B cell (primary cell): ENCODE results near the gene MAN1A1. TPM values are rescaled to one million over a fixed set of nuclear protein-coding genes. Genes with fewer than 3 reads are reported as not detected.

Source experiments
- ATAC-seq: fragments of 200-7000 bp; cut with Tn5 transposase; one replicate; pipeline ENCODE4 v1.10.0; 2021; ENCODE audit warnings: low read depth, mild to moderate bottlenecking, moderate number of reproducible peaks, moderate library complexity
- CTCF ChIA-PET: fragments of 350-600 bp; sonication (Branson Sonifier 250); formaldehyde crosslinking; loops from one replicate; lab custom pipeline; 2021; ENCODE audit warnings: antibody characterized with exemption, inconsistent platforms; lab: Charles Lee
- POLR2A ChIA-PET: fragments of 350-600 bp; sonication (Branson Sonifier 250); formaldehyde crosslinking; loops from one replicate; lab custom pipeline; 2021; ENCODE audit warnings: antibody characterized with exemption; lab: Charles Lee
- DNase-seq: peaks from one replicate; pipeline ENCODE4 v3.0.0; 2013
- H2AFZ ChIP-seq: 2 replicates; pipeline ENCODE4 v1.6.1; 2012; ENCODE audit warnings: mild to moderate bottlenecking, low read depth, low read length; ENCODE audit not compliant: insufficient read depth, poor library complexity, severe bottlenecking
- H3K27ac ChIP-seq, 2 donors: 1 replicate in 1 of 2; 2 replicates in 1 of 2; pipeline ENCODE4 v1.5.1; 2012 to 2013; ENCODE audit warnings: low read length in 2 of 2, mild to moderate bottlenecking in 2 of 2, moderate library complexity in 1 of 2
- H3K27me3 ChIP-seq, 4 experiments: fragments of 200-600 bp in 1 of 4; sonication (generic) in 1 of 4; replicated peaks in 1 of 4; 1 replicate in 2 of 4; 2 replicates in 2 of 4; pipeline versions ENCODE4 v1.6.1 to v1.7.0; 2013 to 2016; ENCODE audit warnings: low read length in 3 of 4, mild to moderate bottlenecking in 2 of 4, mixed read lengths in 1 of 4, moderate library complexity in 1 of 4; ENCODE audit not compliant: insufficient read depth in 4 of 4, control insufficient read depth in 3 of 4; ENCODE audit errors: control extremely low read depth in 1 of 4
- H3K36me3 ChIP-seq, 2 experiments: replicated peaks in 1 of 2; 1 replicate in 1 of 2; 2 replicates in 1 of 2; pipeline versions ENCODE4 v1.6.1 to v1.7.1; 2013; ENCODE audit warnings: low read length in 1 of 2; ENCODE audit not compliant: insufficient read depth in 2 of 2, control insufficient read depth in 1 of 2; ENCODE audit errors: control extremely low read depth in 1 of 2, extremely low read depth in 1 of 2
- H3K4me1 ChIP-seq, 2 donors: fragments of 200-600 bp in 1 of 2; sonication (generic) in 1 of 2; 1 replicate in 1 of 2; 2 replicates in 1 of 2; pipeline versions ENCODE4 v1.5.1 to v1.6.1; 2013 to 2017; ENCODE audit warnings: low read length in 2 of 2; ENCODE audit not compliant: control insufficient read depth in 2 of 2, insufficient read depth in 2 of 2
- H3K4me2 ChIP-seq: replicated peaks from 2 replicates; pipeline ENCODE3; 2012; ENCODE audit warnings: mild to moderate bottlenecking, low read depth, low read length; ENCODE audit not compliant: poor library complexity, severe bottlenecking
- H3K4me3 ChIP-seq, 5 experiments: fragments of 200-600 bp in 1 of 5; sonication (generic) in 1 of 5; 1 replicate in 3 of 5; 2 replicates in 2 of 5; pipeline versions ENCODE4 v1.5.1 to v1.7.0; 2011 to 2016; ENCODE audit warnings: low read length in 4 of 5, mild to moderate bottlenecking in 4 of 5, low read depth in 2 of 5, control low read depth in 1 of 5, moderate library complexity in 1 of 5; ENCODE audit not compliant: insufficient read depth in 1 of 5; ENCODE audit errors: control extremely low read depth in 1 of 5, extremely low read depth in 1 of 5
- H3K79me2 ChIP-seq: fragments of 200-600 bp; sonication (generic); one replicate; pipeline ENCODE4 v1.6.0; 2016; ENCODE audit warnings: low read length; ENCODE audit not compliant: control insufficient read depth, insufficient read depth
- H3K9ac ChIP-seq: fragments of 200-600 bp; sonication (generic); 2 replicates; pipeline ENCODE4 v1.6.1; 2017; ENCODE audit warnings: mild to moderate bottlenecking, low read length, moderate library complexity
- H3K9me3 ChIP-seq, 3 donors: one replicate each; pipeline versions ENCODE4 v1.6.1 to v1.7.1; 2013; ENCODE audit warnings: low read length in 2 of 3; ENCODE audit not compliant: control insufficient read depth in 2 of 3, insufficient read depth in 1 of 3; ENCODE audit errors: control extremely low read depth in 1 of 3
- H4K20me1 ChIP-seq: 2 replicates; pipeline ENCODE4 v1.6.0; 2012; ENCODE audit warnings: mild to moderate bottlenecking, low read length; ENCODE audit not compliant: insufficient read depth, control insufficient read depth, poor library complexity, severe bottlenecking
- H3K27ac Mint-ChIP-seq: one replicate; pipeline ENCODE4 v1.8.0; 2021; ENCODE audit warnings: mixed read lengths
- H3K27me3 Mint-ChIP-seq: one replicate; pipeline ENCODE4 v1.8.0; 2021; ENCODE audit warnings: mixed read lengths
- H3K4me1 Mint-ChIP-seq: one replicate; pipeline ENCODE4 v1.8.0; 2021; ENCODE audit warnings: mixed read lengths
- H3K4me3 Mint-ChIP-seq: one replicate; pipeline ENCODE4 v1.8.0; 2021; ENCODE audit warnings: mixed read lengths
- H3K9me3 Mint-ChIP-seq: one replicate; pipeline ENCODE4 v1.8.0; 2022; ENCODE audit warnings: mixed read lengths; ENCODE audit not compliant: insufficient read depth
- EZH2 ChIP-seq: IDR thresholded peaks from 2 replicates; pipeline ENCODE4 v1.6.1; 2012; ENCODE audit warnings: borderline replicate concordance, low read depth, mild to moderate bottlenecking, moderate library complexity, low read length; ENCODE audit not compliant: insufficient read depth, poor library complexity, severe bottlenecking
- WGBS: methylation state at CpG from one replicate; pipeline ENCODE4 v1.1.5; 2013; ENCODE audit warnings: missing lambda C conversion rate; ENCODE audit not compliant: insufficient coverage; 5-methylcytosine and 5-hydroxymethylcytosine counted together
- intact Hi-C: fragments of 100-400 bp; cut with micrococcal nuclease; formaldehyde crosslinking; loops from one replicate; pipeline ENCODE4 v1.10.0; 2022
- polyA plus RNA-seq: library from polyadenylated mRNA; depleted of rRNA; stranded (reverse); fragments of >200 nt; gene quantifications from 2 replicates; pipeline ENCODE4 v1.2.3, GENCODE V29; 2012
- total RNA-seq, 2 donors: library from RNA; stranded (reverse); fragments of 120-200 nt in 1 of 2; gene quantifications; 1 replicate in 1 of 2; 2 replicates in 1 of 2; pipeline versions ENCODE4 v1.2.3 to v1.2.4, GENCODE V29; 2013 to 2022
- TF ChIP-seq, protein P1 (sequence below): fragments of 200-600 bp; IDR thresholded peaks from one replicate; pipeline ENCODE4 v1.8.0; 2022; ENCODE audit warnings: antibody characterized with exemption, mild to moderate bottlenecking

MAN1A1 gene
- total and polyA plus RNA-seq, 2 donors (not counting 1 experiment from before 2014, with no cell fraction given) = 5.1 to 31.7 TPM

DNA sequence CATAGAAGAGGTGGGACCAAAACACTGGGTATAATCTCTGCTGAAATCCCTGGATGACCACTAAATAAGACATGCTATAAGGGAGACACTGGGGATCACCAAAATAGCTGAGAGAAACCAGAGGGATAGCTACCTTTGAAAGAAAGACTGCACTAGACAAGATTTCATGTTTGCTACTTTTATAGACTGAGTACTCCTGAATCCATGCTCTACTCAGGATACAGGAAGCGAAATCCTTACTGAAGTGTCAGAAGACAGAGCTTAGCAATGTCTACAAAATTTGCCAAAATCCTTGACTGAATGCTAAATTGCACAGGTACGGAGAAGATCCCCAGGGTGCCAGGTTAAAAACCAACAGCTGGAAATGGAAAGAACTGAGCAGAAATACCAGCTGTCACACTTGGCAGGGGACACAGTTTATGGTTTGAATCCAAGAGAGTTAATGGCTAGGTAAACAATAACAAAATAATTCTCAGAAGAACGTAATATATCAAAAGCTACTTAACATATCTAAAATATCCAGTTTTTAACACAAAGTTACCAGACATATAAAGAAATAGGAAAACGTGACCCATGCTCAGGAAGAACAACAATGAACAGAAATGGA lies 125.4 kb downstream of the MAN1A1 start:
- no peaks in the 10 kb centered on the region for H3K27me3 ChIP-seq
- H3K27ac ChIP-seq = no peak overlapping the region
- no peak overlapping the region for H3K4me3 Mint-ChIP-seq
- TF ChIP-seq, protein P1, sequence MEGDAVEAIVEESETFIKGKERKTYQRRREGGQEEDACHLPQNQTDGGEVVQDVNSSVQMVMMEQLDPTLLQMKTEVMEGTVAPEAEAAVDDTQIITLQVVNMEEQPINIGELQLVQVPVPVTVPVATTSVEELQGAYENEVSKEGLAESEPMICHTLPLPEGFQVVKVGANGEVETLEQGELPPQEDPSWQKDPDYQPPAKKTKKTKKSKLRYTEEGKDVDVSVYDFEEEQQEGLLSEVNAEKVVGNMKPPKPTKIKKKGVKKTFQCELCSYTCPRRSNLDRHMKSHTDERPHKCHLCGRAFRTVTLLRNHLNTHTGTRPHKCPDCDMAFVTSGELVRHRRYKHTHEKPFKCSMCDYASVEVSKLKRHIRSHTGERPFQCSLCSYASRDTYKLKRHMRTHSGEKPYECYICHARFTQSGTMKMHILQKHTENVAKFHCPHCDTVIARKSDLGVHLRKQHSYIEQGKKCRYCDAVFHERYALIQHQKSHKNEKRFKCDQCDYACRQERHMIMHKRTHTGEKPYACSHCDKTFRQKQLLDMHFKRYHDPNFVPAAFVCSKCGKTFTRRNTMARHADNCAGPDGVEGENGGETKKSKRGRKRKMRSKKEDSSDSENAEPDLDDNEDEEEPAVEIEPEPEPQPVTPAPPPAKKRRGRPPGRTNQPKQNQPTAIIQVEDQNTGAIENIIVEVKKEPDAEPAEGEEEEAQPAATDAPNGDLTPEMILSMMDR = no peak
- no peak for TF ChIP-seq EZH2
- H3K79me2 ChIP-seq = peaks cover 3% of the 10 kb centered on the region
- H3K4me1 ChIP-seq = no peaks in the 10 kb centered on the region
- peaks cover 4% of the 10 kb centered on the region for H4K20me1 ChIP-seq
- no peak overlapping the region for H3K27ac Mint-ChIP-seq
- no peak overlapping the region for H3K9ac ChIP-seq
- intact Hi-C loops = no loop called here
- H3K27me3 Mint-ChIP-seq = no peaks in the 10 kb centered on the region
- H3K4me1 Mint-ChIP-seq = peaks cover 3% of the 10 kb centered on the region
- ChIA-PET POLR2A (no interaction called here), CTCF (no interaction called here)
- ATAC-seq (no peak), DNase-seq (no peak)
- no peaks in the 10 kb centered on the region for H3K9me3 ChIP-seq
- H3K9me3 Mint-ChIP-seq = no peaks in the 10 kb centered on the region
- H3K36me3 ChIP-seq = no peaks in the 10 kb centered on the region
- H3K4me2 ChIP-seq = no peak overlapping the region
- H3K4me3 ChIP-seq = no peak overlapping the region
- no peak overlapping the region for H2AFZ ChIP-seq
- 100% methylated on average over 2 of the region's 4 CpGs for WGBS

DNA sequence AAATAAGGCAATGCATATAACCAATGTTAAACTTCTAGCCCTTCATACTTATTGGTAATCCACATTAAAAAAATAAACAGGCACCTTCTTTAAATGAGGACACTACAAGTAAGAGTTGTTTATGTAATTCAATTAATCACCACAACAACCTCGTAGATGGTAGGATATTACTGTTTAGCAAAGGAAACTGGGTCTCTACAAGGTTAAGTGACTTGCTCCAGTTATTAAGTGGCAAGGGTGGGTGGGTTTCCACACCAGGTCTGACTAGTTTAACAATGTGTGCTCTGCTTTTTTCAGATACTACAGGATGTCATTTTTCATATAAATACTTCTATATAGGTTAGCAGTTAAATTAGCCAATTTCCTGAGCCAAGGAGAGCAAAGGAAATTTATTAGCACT lies 129.1 kb downstream of the MAN1A1 start:
- Histone ChIP-seq H2AFZ (no peak overlapping the region), H3K4me1 (no peaks in the 10 kb centered on the region), H3K9ac (no peak overlapping the region), H4K20me1 (peaks cover 4% of the 10 kb centered on the region), H3K27me3 (no peaks in the 10 kb centered on the region), H3K9me3 (no peaks in the 10 kb centered on the region), H3K4me2 (no peak overlapping the region), H3K36me3 (peaks cover 0 to 1% of the 10 kb centered on the region in 2 experiments), H3K79me2 (peaks cover 3% of the 10 kb centered on the region), H3K4me3 (no peak overlapping the region), H3K27ac (no peak overlapping the region)
- H3K4me3 Mint-ChIP-seq = no peak overlapping the region
- H3K27ac Mint-ChIP-seq = no peak overlapping the region
- WGBS = no CpG with 5 or more reads among the region's 1 CpG
- no peak for ATAC-seq
- no peak for TF ChIP-seq EZH2
- TF ChIP-seq, protein P1 = no peak
- no peaks in the 10 kb centered on the region for H3K27me3 Mint-ChIP-seq
- POLR2A ChIA-PET = no interaction called here
- DNase-seq = no peak
- H3K9me3 Mint-ChIP-seq = no peaks in the 10 kb centered on the region
- intact Hi-C loops = no loop called here
- CTCF ChIA-PET = no interaction called here
- H3K4me1 Mint-ChIP-seq = no peaks in the 10 kb centered on the region
